22Rv1 (cell line): Measurements from ENCODE around the gene CD34.

Experiments used
- H3K27ac ChIP-seq: fragments of 450-650 bp; 2 replicates; pipeline ENCODE4 v1.5.1; 2017
- ZFX ChIP-seq: fragments of 450-650 bp; IDR thresholded peaks from 2 replicates; pipeline ENCODE4 v1.6.1; 2017; ENCODE audit warnings: antibody characterized with exemption, borderline replicate concordance
- TF ChIP-seq, protein P1 (sequence below): fragments of 450-650 bp; IDR thresholded peaks from 2 replicates; pipeline ENCODE4 v1.5.1; 2017; ENCODE audit warnings: mild to moderate bottlenecking

CD34 gene

GRCh38 chr1:207860531-207860930, 50.4 kb downstream of the CD34 start:
- H3K27ac ChIP-seq, result no peak overlapping the region
- TF ChIP-seq, protein P1, sequence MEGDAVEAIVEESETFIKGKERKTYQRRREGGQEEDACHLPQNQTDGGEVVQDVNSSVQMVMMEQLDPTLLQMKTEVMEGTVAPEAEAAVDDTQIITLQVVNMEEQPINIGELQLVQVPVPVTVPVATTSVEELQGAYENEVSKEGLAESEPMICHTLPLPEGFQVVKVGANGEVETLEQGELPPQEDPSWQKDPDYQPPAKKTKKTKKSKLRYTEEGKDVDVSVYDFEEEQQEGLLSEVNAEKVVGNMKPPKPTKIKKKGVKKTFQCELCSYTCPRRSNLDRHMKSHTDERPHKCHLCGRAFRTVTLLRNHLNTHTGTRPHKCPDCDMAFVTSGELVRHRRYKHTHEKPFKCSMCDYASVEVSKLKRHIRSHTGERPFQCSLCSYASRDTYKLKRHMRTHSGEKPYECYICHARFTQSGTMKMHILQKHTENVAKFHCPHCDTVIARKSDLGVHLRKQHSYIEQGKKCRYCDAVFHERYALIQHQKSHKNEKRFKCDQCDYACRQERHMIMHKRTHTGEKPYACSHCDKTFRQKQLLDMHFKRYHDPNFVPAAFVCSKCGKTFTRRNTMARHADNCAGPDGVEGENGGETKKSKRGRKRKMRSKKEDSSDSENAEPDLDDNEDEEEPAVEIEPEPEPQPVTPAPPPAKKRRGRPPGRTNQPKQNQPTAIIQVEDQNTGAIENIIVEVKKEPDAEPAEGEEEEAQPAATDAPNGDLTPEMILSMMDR, result no peak
- no peak for TF ChIP-seq ZFX

GRCh38 chr1:207858806-207859205, 52.1 kb downstream of the CD34 start:
- H3K27ac ChIP-seq, result no peak overlapping the region
- TF ChIP-seq, protein P1, result no peak
- TF ChIP-seq ZFX, result no peak

DNA sequence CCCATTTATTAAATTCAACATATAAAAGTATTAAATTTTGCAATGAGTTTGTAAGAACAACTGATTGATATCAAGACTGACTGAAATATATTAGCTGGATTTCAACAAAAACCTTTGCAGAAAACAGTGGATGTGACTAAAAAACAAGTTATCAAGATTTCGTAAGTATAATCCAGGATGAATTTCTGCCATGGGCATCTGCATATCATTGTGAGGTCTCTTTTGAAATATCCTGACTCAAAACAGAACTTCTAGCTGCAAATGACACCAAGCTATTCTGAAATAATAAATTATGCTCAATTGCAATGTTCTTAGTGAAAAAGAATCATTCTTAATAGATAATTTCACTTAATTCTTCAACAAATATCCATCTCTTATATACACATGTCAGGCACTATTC, 52.6 kb downstream of the CD34 start:
- no peak overlapping the region for H3K27ac ChIP-seq
- TF ChIP-seq ZFX, result no peak
- TF ChIP-seq, protein P1, result no peak

DNA sequence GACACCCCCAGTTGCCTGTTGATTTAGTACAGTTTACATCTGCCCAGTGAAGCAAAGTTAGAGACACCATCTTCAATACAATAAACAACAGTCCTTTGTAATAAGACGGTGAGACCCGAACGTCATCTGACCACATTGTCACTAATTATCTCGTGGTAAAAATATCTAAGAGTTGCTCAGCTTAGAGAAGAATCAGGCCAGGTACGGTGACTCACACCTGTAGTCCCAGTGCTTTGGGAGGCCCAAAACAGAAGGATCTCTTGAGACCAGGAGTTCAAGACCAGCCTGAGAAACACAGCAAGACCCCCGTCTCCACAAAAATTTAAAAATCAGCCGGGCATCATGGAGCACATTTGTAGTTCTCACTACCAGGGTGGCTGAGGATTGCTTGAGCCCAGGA, 53.5 kb downstream of the CD34 start:
- TF ChIP-seq, protein P1, result no peak
- no peak for TF ChIP-seq ZFX
- no peak overlapping the region for H3K27ac ChIP-seq

DNA sequence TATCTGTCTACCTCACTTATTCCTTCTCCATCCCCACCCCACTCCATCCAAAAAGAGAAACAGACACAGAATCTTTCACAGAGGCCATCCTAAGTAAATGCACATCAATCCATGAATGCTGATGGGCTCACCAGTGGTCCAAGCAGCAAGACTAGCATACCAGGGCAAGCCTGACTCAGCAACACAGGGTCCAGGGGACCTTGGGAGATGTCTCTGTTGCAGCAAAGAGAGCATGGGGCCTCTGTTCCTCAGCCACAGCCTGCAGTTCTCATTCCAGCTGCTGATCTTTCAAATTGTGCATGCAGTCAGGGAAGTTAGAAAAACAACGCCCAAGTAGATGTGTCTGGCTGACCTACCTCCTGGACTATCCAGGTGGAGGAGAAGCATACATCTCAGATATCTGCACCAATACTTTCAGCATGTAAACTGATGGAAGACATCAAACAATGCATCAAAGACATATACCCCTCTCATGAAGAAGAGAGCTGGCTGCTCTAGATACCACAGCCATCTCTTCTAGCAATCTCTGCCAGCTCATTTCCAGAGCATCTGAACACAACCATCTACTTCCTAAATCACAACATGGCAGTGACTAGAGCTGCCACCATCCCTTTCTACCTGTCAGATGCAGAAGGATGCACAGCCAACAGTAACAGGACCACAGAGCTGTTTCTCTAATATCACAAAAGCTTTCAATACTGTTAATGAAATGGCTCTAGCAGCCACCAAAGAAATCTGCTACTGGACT, 54.5 kb downstream of the CD34 start:
- no peak overlapping the region for H3K27ac ChIP-seq
- no peak for TF ChIP-seq ZFX
- TF ChIP-seq, protein P1, result no peak

- H3K27ac ChIP-seq, result no peak overlapping the region
- TF ChIP-seq, protein P1, result no peak
Measured at GRCh38 chr1:207854001-207854400, 56.9 kb downstream of the CD34 start.

- no peak overlapping the region for H3K27ac ChIP-seq
- TF ChIP-seq, protein P1, result no peak
Measured at GRCh38 chr1:207853372-207853757, 57.6 kb downstream of the CD34 start.
